HEK293T (cell line): ENCODE data around the gene SNRNP200.
"Not testable (repeated sequence)": the region's sequence is repeated elsewhere in the genome, so short reads cannot be mapped to it uniquely, and the experiment has no call there.

Experiments
- CTCF ChIA-PET: fragments of 350-600 bp; formaldehyde crosslinking; extraction: SDS; loops from one replicate; lab custom pipeline; 2021; ENCODE audit warnings: antibody characterized with exemption, inconsistent platforms; lab: Yijun Ruan, JAX
- POLR2A ChIA-PET: fragments of 350-600 bp; formaldehyde crosslinking; extraction: SDS; loops from one replicate; lab custom pipeline; 2020; ENCODE audit warnings: antibody characterized with exemption, inconsistent platforms; lab: Yijun Ruan, JAX
- DNase-seq: peaks from one replicate; pipeline ENCODE4 v3.0.0; 2012; ENCODE audit warnings: mixed read lengths; ENCODE audit errors: extremely low spot score
- ARNT ChIP-seq: fragments of 450-650 bp; IDR thresholded peaks from 2 replicates; pipeline ENCODE4 v1.6.1; 2017; ENCODE audit warnings: mild to moderate bottlenecking
- BHLHE40 ChIP-seq: fragments of 450-650 bp; IDR thresholded peaks from 2 replicates; pipeline ENCODE4 v1.6.1; 2016; ENCODE audit warnings: mild to moderate bottlenecking, moderate library complexity, borderline replicate concordance
- CTBP1 ChIP-seq: fragments of 450-650 bp; IDR thresholded peaks from 2 replicates; pipeline ENCODE4 v1.6.1; 2016; ENCODE audit warnings: borderline replicate concordance
- ELF4 ChIP-seq: fragments of 450-650 bp; IDR thresholded peaks from 2 replicates; pipeline ENCODE4 v1.6.1; 2017; ENCODE audit warnings: antibody characterized with exemption
- FOXA1 ChIP-seq: fragments of 450-650 bp; IDR thresholded peaks from 2 replicates; pipeline ENCODE4 v1.6.1; 2016; ENCODE audit warnings: mild to moderate bottlenecking
- FOXK2 ChIP-seq: fragments of 450-650 bp; IDR thresholded peaks from 2 replicates; pipeline ENCODE4 v1.6.1; 2016; ENCODE audit warnings: mild to moderate bottlenecking
- FOXM1 ChIP-seq: fragments of 450-650 bp; IDR thresholded peaks from 2 replicates; pipeline ENCODE4 v1.6.1; 2017; ENCODE audit warnings: mild to moderate bottlenecking, borderline replicate concordance
- HDGF ChIP-seq: fragments of 450-650 bp; IDR thresholded peaks from 2 replicates; pipeline ENCODE4 v1.6.1; 2017; ENCODE audit warnings: antibody characterized with exemption, borderline replicate concordance
- L3MBTL2 ChIP-seq: fragments of 450-650 bp; conservative IDR thresholded peaks from 2 replicates; pipeline ENCODE4 v1.6.1; 2016; ENCODE audit warnings: mild to moderate bottlenecking
- LEF1 ChIP-seq: fragments of 450-650 bp; IDR thresholded peaks from 2 replicates; pipeline ENCODE4 v1.6.1; 2017; ENCODE audit warnings: mild to moderate bottlenecking, borderline replicate concordance
- NFRKB ChIP-seq: fragments of 450-650 bp; IDR thresholded peaks from 2 replicates; pipeline ENCODE4 v1.6.1; 2016; ENCODE audit warnings: mild to moderate bottlenecking, moderate library complexity
- SP1 ChIP-seq: fragments of 450-650 bp; IDR thresholded peaks from 2 replicates; pipeline ENCODE4 v1.6.1; 2017
- SUZ12 ChIP-seq: fragments of 450-650 bp; IDR thresholded peaks from 2 replicates; pipeline ENCODE4 v1.6.1; 2016; ENCODE audit warnings: mild to moderate bottlenecking
- TARDBP ChIP-seq: fragments of 450-650 bp; IDR thresholded peaks from 2 replicates; pipeline ENCODE4 v1.6.1; 2016
- ZNF384 ChIP-seq: fragments of 450-650 bp; IDR thresholded peaks from 2 replicates; pipeline ENCODE4 v1.6.1; 2016
- TF ChIP-seq, protein P1 (sequence below): fragments of 450-650 bp; IDR thresholded peaks from 2 replicates; pipeline ENCODE4 v1.6.1; 2016

Gene SNRNP200

DNA sequence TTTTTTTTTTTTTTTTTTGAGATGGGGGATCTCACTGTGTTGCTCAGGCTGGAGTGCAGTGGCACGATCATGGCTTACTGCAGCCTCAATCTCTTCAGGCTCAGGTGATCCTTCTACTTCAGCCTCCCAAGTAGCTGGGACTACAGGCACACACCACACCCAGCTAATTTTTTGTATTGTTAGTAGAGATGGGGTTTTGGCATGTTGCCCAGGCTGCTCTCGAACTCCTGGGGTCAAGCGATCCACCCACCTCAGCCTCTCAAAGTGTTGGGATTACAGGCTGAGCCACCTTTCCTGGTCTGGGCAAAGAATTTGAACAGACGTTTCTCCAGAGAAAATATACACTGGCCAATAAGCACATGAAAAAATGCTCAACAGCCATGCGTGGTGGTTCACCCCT, 2.9 kb upstream of the SNRNP200 start:
- CTCF ChIA-PET, result no interaction called here
- no peak for TF ChIP-seq BHLHE40
- TF ChIP-seq FOXM1, result no peak
- POLR2A ChIA-PET, result interaction anchor here (1.0 to 5.8 kb wide), 3 partner anchors 12 to 27 kb away, joined by 3 to 60 read pairs (median 4); partner anchors contain the start of genes ITPRIPL1 and NCAPH
- DNase-seq, result no peak

DNA sequence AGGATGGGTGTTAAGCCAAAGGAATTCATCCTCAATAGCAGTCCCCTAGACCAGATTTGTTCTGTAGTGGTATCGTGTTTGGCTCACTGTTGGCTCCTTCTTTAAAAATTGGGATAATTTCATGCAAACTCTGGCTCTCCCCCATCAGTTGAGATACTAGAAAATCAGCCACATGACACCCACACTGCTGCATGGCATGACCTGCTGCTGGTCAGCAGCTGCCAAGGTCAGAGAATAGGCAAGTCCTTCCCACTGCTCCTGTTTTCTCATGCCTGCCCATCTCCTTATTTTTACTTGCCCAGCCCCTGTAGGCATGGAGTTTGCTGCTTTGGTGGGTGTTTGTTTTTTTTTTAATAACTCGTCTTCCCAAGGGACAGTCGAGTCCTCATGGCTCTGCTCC, 1.0 kb upstream of the SNRNP200 start:
- CTCF ChIA-PET, result no interaction called here
- POLR2A ChIA-PET, result interaction anchor here (0.7 to 5.8 kb wide), 13 partner anchors 10 to 241 kb away, joined by 3 to 60 read pairs (median 4); partner anchors contain the start of genes ITPRIPL1, NCAPH and STARD7
- no peak for TF ChIP-seq TARDBP
- DNase-seq, result no peak

DNA sequence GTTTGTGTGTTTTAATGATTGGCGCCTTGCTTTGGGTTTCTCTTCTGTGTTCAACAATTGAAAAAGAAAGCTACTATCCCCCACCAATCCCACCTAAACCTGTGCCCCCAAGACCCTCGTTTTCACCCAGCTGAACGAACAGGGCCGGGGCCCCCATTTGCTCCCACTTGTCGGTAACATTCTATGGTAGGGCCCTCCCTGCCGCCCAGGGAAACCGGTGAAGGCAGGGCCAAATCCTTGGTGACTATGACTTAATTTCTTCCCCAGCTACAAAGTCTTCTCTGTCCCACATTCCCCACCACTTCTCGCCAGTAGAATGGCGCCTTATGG, 598 bp upstream of the SNRNP200 start:
- CTCF ChIA-PET, result no interaction called here
- DNase-seq, result no peak
- POLR2A ChIA-PET, result interaction anchor here (0.7 to 5.8 kb wide), 17 partner anchors 10 to 242 kb away, joined by 3 to 60 read pairs (median 4); partner anchors contain the start of genes ITPRIPL1, NCAPH and STARD7
- no peak for TF ChIP-seq LEF1
- no peak for TF ChIP-seq FOXM1
- TF ChIP-seq FOXA1, result no peak
- no peak for TF ChIP-seq L3MBTL2
- no peak for TF ChIP-seq CTBP1
- TF ChIP-seq, protein P1, sequence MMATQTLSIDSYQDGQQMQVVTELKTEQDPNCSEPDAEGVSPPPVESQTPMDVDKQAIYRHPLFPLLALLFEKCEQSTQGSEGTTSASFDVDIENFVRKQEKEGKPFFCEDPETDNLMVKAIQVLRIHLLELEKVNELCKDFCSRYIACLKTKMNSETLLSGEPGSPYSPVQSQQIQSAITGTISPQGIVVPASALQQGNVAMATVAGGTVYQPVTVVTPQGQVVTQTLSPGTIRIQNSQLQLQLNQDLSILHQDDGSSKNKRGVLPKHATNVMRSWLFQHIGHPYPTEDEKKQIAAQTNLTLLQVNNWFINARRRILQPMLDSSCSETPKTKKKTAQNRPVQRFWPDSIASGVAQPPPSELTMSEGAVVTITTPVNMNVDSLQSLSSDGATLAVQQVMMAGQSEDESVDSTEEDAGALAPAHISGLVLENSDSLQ, result no peak
- TF ChIP-seq NFRKB, result no peak
- no peak for TF ChIP-seq ARNT
- no peak for TF ChIP-seq HDGF
- TF ChIP-seq SP1, result no peak
- TF ChIP-seq ELF4, result no peak

DNA sequence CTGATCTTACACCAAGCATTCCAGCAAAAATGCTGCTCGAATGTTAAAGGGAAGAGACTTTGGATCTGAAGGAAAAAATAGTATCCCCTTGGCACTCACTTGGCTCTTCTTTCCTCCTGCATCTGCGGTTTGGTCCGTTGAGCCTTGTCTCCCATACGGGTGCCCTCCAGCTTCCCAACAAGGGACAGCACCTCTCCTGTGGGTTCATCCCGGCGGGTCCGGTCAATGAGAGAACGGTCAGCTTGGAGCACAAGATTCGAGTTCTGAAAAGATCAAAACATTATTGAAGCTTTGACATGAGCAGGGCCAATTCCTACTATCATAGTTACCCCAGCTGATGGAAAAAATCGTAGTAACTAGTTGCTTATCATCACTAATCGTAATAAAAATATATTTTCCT, 740 bp downstream of the SNRNP200 start:
- TF ChIP-seq L3MBTL2 (no peak), ZNF384 (no peak), CTBP1 (no peak), SP1 (no peak), FOXM1 (no peak), NFRKB (no peak), ARNT (no peak), FOXK2 (no peak), ELF4 (no peak), SUZ12 (no peak), BHLHE40 (no peak), LEF1 (no peak), HDGF (no peak), FOXA1 (no peak), TARDBP (no peak)
- TF ChIP-seq, protein P1, result no peak
- ChIA-PET POLR2A (interaction anchor here (1.1 to 5.8 kb wide), 10 partner anchors 10 to 40 kb away, joined by 3 to 60 read pairs (median 4); partner anchors contain the start of gene NCAPH), CTCF (no interaction called here)
- DNase-seq, result no peak

DNA sequence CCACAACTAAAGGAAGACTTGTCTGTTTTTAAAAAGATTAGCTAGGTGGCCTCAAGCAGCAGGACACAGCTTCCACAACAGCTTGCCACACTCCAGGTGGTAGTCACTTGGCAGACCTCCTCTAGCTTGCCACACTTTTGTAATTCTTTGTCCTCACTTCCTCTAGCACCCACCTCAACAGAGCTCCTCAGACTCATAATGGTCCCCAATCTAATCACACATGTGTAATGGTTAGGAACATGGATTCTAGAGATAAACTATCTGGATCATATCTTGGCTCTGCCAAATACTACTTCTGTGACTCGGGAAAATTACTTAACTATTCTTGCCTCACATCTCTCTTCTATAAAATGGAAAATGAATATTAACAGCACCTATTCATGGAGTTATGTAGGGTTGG, 3.5 kb downstream of the SNRNP200 start:
- ChIA-PET CTCF (no interaction called here), POLR2A (interaction anchor here (0.9 to 1.4 kb wide), 2 partner anchors 20 to 34 kb away, joined by 3 read pairs; partner anchors contain the start of gene NCAPH)
- no peak for TF ChIP-seq L3MBTL2
- TF ChIP-seq SUZ12, result no peak
- TF ChIP-seq FOXA1, result no peak
- TF ChIP-seq CTBP1, result no peak
- TF ChIP-seq SP1, result no peak
- no peak for TF ChIP-seq NFRKB
- TF ChIP-seq ELF4, result no peak
- TF ChIP-seq HDGF, result no peak
- TF ChIP-seq TARDBP, result no peak
- TF ChIP-seq ARNT, result no peak
- TF ChIP-seq LEF1, result no peak
- TF ChIP-seq, protein P1, result no peak
- TF ChIP-seq FOXM1, result no peak
- no peak for TF ChIP-seq ZNF384
- no peak for DNase-seq

DNA sequence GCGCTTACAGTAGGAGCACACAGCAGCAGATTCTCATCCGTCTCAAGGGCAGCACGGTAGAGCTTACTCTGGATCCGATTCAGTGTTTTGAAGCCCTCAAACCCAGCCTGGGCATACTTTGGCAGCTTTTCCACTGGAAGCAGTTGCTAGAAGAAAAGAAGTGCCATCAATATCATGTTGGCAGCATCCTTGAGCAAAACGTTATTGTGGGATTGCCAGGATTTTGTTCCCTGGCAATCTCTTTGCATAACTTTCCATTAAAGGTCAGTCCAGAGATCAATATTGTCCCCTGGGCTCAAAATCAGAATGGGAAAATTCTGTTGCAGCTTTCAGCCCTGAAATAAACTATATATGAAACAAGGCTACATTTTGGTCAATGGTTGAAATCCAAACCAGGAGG, 8.4 kb downstream of the SNRNP200 start:
- POLR2A ChIA-PET, result no interaction called here
- TF ChIP-seq ELF4 (no peak), FOXM1 (no peak)
- CTCF ChIA-PET, result no interaction called here
- no peak for DNase-seq

DNA sequence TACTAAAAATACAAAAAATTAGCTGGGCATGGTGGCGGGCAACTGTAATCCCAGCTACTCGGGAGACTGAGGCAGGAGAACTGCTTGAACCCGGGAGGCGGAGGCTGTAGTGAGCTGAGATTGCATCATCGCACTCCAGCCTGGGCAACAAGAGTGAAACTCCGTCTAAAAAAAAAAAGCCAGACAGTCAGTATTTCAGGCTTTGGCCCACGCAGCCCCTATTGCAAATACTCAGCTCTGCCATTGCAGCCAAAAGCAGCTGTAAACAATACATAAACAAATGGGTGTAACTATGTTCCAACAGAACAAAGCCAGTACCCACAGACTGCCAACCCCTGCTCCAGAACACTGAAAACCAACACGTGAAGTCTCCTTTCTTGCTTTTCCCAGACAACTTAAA, 11.1 kb downstream of the SNRNP200 start:
- not testable (repeated sequence) for DNase-seq
- POLR2A ChIA-PET, result interaction anchor here (3.0 kb wide), 1 partner anchor 11 kb away, joined by 10 read pairs; the partner anchor contains the start of gene SNRNP200
- CTCF ChIA-PET, result interaction anchor here (0.6 kb wide), 1 partner anchor 20 kb away, joined by 3 read pairs; no protein-coding TSS in a partner anchor
